Activated naive CD8-positive, alpha-beta T cell treated with anti-CD3 and anti-CD28 coated beads for 36 hours (primary cell): ENCODE results near the gene MAGED2. TPM values are rescaled to one million over a fixed set of nuclear protein-coding genes. Genes with fewer than 3 reads are reported as not detected.
A peak's percentile ranks its signal among the peaks of the same experiment; 100 is the strongest.
"Not testable (repeated sequence)": the region's sequence is repeated elsewhere in the genome, so short reads cannot be mapped to it uniquely, and the experiment has no call there.

ENCODE experiments used
- DNase-seq: peaks from one replicate; pipeline ENCODE4 v3.0.0; 2021
- H3K27ac Mint-ChIP-seq: one replicate; pipeline ENCODE4 v1.8.0; 2022; ENCODE audit warnings: mild to moderate bottlenecking, moderate library complexity, mixed read lengths
- H3K27me3 Mint-ChIP-seq: one replicate; pipeline ENCODE4 v1.8.0; 2022; ENCODE audit warnings: mild to moderate bottlenecking, mixed read lengths
- H3K36me3 Mint-ChIP-seq: one replicate; pipeline ENCODE4 v1.8.0; 2021; ENCODE audit warnings: mild to moderate bottlenecking, mixed read lengths
- H3K4me1 Mint-ChIP-seq: one replicate; pipeline ENCODE4 v1.8.0; 2021; ENCODE audit warnings: mixed read lengths
- H3K4me3 Mint-ChIP-seq: one replicate; pipeline ENCODE4 v1.8.0; 2022; ENCODE audit warnings: mild to moderate bottlenecking, moderate library complexity, mixed read lengths
- H3K9me3 Mint-ChIP-seq: one replicate; pipeline ENCODE4 v1.8.0; 2022; ENCODE audit warnings: mixed read lengths
- total RNA-seq, 2 experiments: library from RNA; stranded (reverse); gene quantifications; one replicate each; pipeline ENCODE4 v1.2.3, GENCODE V29; 2021

MAGED2 gene, protein sequence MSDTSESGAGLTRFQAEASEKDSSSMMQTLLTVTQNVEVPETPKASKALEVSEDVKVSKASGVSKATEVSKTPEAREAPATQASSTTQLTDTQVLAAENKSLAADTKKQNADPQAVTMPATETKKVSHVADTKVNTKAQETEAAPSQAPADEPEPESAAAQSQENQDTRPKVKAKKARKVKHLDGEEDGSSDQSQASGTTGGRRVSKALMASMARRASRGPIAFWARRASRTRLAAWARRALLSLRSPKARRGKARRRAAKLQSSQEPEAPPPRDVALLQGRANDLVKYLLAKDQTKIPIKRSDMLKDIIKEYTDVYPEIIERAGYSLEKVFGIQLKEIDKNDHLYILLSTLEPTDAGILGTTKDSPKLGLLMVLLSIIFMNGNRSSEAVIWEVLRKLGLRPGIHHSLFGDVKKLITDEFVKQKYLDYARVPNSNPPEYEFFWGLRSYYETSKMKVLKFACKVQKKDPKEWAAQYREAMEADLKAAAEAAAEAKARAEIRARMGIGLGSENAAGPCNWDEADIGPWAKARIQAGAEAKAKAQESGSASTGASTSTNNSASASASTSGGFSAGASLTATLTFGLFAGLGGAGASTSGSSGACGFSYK
- 10 to 100 TPM; 29.9 to 32.9 TPM for total RNA-seq

DNA sequence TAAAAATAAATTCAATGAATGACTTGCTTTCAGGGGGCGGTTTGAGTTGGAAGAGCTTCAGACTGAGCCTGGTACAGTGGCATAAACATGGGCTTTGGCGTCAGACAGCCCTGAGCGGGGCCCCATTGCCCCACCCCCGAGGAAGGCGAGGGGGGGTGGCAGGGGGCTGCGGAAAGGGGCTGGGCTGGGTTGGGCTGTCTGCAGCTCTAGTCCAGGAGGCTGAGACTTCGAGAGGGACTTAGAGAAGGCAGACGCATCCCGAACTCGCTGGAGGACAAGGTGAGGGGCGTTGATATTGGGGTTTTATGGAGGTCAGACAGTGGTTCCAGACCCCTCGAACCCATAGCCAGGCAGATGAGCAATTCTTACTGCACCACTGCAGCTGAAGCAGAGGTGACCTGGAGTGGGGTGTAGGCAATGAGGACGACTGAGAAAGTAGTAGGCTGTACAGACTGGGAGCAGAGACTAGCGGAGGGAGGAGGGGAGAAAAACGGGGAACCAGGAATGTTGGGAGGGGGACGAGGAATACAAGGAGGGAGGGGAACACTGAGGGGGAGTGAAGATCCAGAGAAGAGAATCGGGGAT is at the start of gene MAGED2:
Gene MAGED2 (plus strand): TSS at position 222 of the 585 bp plus-strand sequence. CDS start 1,587 bp downstream, outside the sequence.
- H3K27ac Mint-ChIP-seq = peak within 1 kb of the TSS; percentile 94
- H3K9me3 Mint-ChIP-seq = no peaks in the 10 kb centered on the region
- peak within 1 kb of the TSS; percentile 92 for H3K4me3 Mint-ChIP-seq
- DNase-seq = peak; percentile 21
- H3K4me1 Mint-ChIP-seq = peaks cover 2% of the 10 kb centered on the region
- H3K36me3 Mint-ChIP-seq = peaks cover 4% of the 10 kb centered on the region
- H3K27me3 Mint-ChIP-seq = no peaks in the 10 kb centered on the region

DNA sequence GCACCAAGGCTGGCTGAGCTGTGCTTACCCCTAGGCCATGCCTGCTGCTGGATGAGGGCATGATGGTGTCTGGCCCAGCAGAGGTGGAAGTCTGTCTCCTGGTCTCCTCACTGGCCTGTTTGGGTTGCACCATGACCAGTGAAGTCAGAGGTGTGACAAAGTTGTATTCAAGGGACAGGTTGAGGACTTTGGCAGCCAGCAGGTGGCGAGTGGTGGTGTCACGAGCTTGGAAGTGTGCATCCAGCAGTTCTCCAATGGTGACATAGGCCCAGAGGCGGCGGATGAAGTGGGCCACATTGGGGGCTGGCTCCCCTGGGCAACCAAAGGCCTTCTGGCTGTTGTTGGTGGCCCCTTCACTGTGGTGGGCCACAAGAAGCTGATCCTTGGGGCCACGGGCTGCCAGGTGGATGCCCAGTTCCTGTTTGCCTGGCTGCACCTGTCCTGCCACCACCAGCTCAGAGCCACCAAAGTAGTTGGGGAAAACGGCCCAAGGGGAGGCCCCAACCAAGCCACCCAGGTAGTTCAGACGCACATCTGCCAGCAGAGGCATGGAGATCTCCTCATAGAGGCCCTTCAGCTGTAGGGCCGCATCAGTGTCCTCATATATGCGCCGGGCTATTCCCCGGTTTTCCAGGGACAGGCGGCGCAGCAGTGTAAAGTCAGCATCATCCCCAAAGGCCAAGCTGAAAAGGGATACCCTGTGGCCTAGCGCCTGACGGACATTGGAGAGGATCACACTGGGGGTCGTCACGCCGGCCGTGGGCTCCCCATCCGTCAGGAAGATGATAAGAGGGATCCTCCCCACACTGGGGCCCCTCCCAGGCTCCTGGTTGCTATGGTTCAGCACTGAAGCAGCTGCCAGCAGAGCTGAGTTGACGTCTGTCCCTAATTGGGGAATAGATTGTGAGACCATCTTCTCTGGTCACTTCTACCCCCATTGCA is 49.2 kb upstream of the MAGED2 start:
- peaks cover 2% of the 10 kb centered on the region for H3K9me3 Mint-ChIP-seq
- no peak for DNase-seq
- no peak overlapping the region for H3K27ac Mint-ChIP-seq
- H3K4me1 Mint-ChIP-seq = no peaks in the 10 kb centered on the region
- no peaks in the 10 kb centered on the region for H3K27me3 Mint-ChIP-seq
- H3K36me3 Mint-ChIP-seq = no peaks in the 10 kb centered on the region
- H3K4me3 Mint-ChIP-seq = no peak overlapping the region

DNA sequence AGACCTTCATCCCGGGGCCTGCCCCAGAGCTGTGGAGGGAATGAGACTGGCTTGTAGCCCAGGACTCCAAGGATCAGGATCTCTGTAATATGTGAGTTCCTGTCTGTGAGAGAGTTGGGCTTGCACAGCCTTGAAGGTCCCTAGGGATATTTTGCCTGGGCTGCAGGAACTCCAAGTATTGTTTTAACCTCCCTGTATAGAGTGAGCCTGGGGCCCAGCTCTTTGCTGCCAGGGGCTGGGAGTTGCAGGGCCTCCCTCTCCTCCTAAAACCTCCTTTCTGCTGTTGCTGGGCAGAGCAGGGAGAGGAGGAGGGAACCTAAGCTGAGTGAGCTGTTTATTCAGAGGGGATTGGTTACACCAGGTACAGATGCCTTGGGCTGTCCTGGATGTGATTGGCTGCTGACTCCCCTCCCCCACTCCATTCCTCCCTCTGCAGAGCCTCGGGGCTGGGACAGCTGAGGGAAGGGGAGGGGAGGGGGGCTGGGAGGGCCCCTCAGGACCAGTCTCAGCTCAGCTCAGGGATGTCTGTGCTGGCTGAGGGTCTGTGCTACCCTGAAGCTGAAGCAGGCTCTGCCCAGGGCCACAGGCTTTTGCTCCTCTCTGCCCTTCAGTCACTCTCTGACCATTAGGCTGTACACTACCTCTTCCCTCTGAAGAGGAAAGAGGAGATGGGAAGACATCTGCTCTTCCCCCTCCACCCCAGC is 33.0 kb upstream of the MAGED2 start:
- not testable (repeated sequence) for H3K9me3 Mint-ChIP-seq, H3K27ac Mint-ChIP-seq, H3K36me3 Mint-ChIP-seq, H3K4me1 Mint-ChIP-seq, DNase-seq, H3K4me3 Mint-ChIP-seq, H3K27me3 Mint-ChIP-seq

DNA sequence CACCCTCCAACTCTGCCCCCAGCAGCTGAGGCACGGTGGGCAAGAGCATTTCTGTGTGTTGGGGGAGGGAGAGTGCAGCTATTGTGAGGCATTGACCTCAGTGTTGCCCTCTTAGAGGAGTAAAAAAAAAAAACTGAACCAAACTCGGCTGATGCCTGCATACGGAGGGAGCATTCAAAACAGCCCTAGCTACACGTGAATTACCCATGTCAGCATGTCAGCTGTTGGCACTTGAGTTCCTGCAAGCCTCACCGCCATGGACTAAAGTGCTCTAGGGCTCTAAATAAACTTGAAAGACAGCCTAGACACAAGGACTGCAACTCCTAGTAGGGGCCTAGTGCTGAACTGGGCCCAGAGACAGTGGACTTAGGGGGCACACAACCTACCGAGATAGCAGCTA is 31.5 kb upstream of the MAGED2 start:
- H3K36me3 Mint-ChIP-seq = peaks cover 4% of the 10 kb centered on the region
- peaks cover 10% of the 10 kb centered on the region for H3K4me1 Mint-ChIP-seq
- H3K27ac Mint-ChIP-seq = no peak overlapping the region
- H3K9me3 Mint-ChIP-seq = no peaks in the 10 kb centered on the region
- H3K27me3 Mint-ChIP-seq = no peaks in the 10 kb centered on the region
- no peak for DNase-seq
- no peak overlapping the region for H3K4me3 Mint-ChIP-seq

DNA sequence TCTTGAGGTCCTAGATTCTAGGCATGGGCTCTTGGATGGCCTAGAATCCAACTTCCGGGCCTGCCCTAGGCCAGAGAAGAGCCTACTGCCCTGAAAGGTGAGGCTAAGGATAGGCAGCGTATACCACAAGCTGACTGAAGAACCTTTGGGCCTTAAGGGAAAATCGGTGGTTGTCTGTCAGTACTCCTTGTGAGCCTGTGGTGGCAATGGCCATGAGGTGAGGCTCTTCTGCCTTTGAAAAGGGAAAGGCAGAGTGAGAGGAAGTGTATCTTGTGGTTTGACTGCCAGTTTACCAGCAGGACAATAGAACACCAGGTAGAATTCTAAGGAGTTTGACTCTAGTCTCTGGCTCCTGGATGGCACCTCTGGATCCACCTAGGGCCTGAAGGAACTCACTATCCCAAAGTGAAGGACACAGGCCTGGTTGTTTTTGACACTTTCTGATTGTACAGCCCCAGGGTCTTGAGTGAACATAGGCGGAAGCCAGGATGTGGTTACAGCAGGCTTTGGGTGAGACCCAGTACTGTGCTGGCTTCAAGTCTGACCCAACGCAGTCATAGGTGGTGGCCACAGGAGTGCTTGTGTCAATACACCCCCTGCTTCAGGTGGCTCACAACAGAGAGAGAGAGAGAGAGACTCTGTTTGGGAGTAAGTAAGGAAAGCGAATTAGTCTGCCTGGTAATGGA is 30.4 kb upstream of the MAGED2 start:
- no peaks in the 10 kb centered on the region for H3K27me3 Mint-ChIP-seq
- DNase-seq = no peak
- H3K4me1 Mint-ChIP-seq = peaks cover 10% of the 10 kb centered on the region
- no peak overlapping the region for H3K27ac Mint-ChIP-seq
- H3K36me3 Mint-ChIP-seq = peaks cover 2% of the 10 kb centered on the region
- H3K9me3 Mint-ChIP-seq = no peaks in the 10 kb centered on the region
- H3K4me3 Mint-ChIP-seq = no peak overlapping the region

DNA sequence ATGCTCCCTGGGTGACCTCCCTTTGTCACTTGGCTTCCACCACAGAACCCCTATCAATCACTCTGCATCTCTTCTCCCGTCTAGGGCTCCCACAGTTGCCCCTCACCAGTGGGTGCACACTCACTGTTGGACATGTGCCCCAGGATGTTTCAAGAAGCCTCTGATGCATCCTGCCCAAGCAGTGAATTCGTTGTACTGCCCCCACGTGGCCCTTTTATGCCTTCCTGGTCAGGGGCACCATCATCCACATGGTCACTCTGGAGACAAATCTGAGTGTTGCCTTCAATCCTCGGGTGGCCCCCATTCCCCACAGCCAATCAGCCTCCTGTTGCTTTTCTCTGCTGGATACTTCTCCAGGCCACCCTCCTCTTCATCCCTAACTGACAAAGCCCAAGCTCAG is 21.6 kb upstream of the MAGED2 start:
- H3K27ac Mint-ChIP-seq = no peak overlapping the region
- no peaks in the 10 kb centered on the region for H3K27me3 Mint-ChIP-seq
- no peak for DNase-seq

DNA sequence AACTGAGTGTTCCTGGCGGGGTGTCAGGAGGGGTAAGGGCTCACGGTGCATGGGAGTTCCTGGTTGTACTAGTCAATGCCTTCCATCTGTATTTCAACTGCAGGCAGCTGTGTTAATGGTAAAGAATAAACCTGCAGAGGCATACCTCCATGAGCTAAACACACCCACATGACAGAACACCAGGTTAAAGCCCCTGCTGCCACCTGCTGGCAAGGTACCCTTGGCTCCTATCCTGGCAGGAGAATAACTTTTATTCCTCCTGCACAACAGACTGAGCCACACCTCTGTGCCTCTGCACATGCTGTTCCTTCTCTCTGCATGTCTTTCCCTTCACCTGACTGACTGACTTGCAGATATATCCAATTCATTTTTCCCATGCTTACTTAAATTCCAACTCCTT is 20.6 kb upstream of the MAGED2 start:
- no peaks in the 10 kb centered on the region for H3K27me3 Mint-ChIP-seq
- no peaks in the 10 kb centered on the region for H3K9me3 Mint-ChIP-seq
- H3K4me3 Mint-ChIP-seq = no peak overlapping the region
- H3K4me1 Mint-ChIP-seq = no peaks in the 10 kb centered on the region
- no peak overlapping the region for H3K27ac Mint-ChIP-seq
- peak; percentile 9 for DNase-seq
- H3K36me3 Mint-ChIP-seq = no peaks in the 10 kb centered on the region

More for the DNA sequence above, 21.6 kb upstream of the MAGED2 start:
- Mint-ChIP-seq H3K9me3 (no peaks in the 10 kb centered on the region), H3K4me3 (no peak overlapping the region), H3K4me1 (no peaks in the 10 kb centered on the region), H3K36me3 (no peaks in the 10 kb centered on the region)

DNA sequence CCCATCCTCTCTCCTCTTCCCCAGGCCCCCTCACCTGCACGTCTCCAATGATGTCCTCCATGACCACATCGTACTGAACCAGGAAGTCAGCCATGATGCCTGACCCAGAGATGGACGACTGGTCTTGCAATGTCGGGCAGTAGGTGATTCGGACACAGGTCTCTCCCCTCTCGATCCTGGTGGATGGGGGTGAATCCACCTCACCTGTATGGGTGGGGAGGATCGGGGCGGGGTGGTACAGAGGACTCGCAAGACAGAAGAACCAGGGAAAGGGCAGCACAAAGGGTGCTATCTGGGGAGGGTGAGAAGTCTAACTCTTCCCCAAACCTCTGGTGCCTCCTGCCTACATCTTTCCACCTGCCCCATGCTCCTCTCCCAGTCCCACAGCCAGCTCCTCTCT is 19.1 kb upstream of the MAGED2 start:
- no peaks in the 10 kb centered on the region for H3K9me3 Mint-ChIP-seq
- H3K4me3 Mint-ChIP-seq = no peak overlapping the region

DNA sequence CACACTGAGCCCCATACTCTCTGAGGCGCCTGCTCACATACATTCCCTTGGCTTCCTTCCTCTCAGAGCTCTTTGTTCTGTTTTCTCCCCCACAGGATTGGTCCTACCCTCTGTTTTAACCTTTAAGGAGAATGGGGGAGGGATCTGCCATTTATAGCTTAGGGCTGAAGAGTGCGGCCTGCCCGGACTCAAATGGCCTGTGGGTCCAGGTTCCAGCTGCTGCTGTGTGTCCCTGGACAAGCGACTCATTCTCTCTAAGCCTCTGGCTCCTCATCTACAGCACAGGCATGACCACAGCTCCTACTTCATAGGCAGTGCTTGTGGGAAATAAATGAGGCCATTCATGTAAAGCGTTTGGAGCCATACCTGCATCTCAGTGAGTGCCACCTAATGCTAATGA is 18.1 kb upstream of the MAGED2 start:
- DNase-seq, H3K9me3 Mint-ChIP-seq, H3K27me3 Mint-ChIP-seq, H3K36me3 Mint-ChIP-seq, H3K27ac Mint-ChIP-seq, H3K4me1 Mint-ChIP-seq, H3K4me3 Mint-ChIP-seq: not testable (repeated sequence)

More for the DNA sequence above, 19.1 kb upstream of the MAGED2 start:
- no peaks in the 10 kb centered on the region for H3K4me1 Mint-ChIP-seq
- no peaks in the 10 kb centered on the region for H3K27me3 Mint-ChIP-seq
- no peak overlapping the region for H3K27ac Mint-ChIP-seq
- H3K36me3 Mint-ChIP-seq = no peaks in the 10 kb centered on the region
- DNase-seq = no peak

DNA sequence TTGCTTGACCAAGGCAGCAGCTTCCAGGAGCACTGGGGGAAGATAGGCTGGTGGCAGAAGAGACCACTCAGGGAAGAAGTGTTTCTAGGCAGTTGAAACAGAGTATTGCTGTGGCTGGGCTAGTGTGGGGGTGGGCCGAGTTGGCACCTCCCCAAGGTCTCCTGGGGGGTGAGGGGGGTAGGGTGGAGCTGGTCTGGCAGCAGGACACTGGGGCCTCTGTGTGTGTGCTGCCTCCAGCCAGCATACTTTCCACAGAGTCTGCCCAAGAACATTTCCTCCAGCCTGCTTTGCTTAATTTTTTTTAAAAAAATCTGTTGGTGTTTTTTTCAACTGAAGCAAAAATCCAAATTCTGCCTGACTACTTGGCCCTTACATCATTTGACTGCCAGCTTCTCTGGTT is 13.5 kb upstream of the MAGED2 start:
- Mint-ChIP-seq H3K4me1 (no peaks in the 10 kb centered on the region), H3K4me3 (no peak overlapping the region), H3K27me3 (no peaks in the 10 kb centered on the region), H3K9me3 (no peaks in the 10 kb centered on the region), H3K36me3 (no peaks in the 10 kb centered on the region), H3K27ac (no peak overlapping the region)
- DNase-seq = no peak

DNA sequence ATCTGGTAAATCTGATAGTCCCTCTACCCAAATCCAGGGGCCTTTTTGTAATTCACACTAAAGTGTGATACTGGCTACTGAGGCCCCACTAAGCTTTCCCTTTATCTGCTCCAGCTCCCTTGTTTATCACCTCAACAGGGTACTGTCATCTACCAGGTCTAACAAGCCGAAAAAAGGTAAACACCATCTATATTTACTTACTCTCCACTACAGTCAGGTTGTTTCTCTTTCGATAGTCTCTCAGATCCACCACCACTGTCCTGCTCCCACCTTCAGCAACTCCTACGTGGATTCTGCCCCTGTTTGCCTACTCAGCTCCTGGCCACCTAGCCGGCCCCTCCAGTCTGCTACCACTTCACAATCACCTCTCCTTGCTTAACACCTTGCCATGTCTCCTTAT is 12.8 kb upstream of the MAGED2 start:
- H3K9me3 Mint-ChIP-seq = no peaks in the 10 kb centered on the region
- H3K27me3 Mint-ChIP-seq = no peaks in the 10 kb centered on the region
- no peak overlapping the region for H3K27ac Mint-ChIP-seq
- H3K4me3 Mint-ChIP-seq = no peak overlapping the region
- no peaks in the 10 kb centered on the region for H3K36me3 Mint-ChIP-seq
- DNase-seq = no peak
- no peaks in the 10 kb centered on the region for H3K4me1 Mint-ChIP-seq

DNA sequence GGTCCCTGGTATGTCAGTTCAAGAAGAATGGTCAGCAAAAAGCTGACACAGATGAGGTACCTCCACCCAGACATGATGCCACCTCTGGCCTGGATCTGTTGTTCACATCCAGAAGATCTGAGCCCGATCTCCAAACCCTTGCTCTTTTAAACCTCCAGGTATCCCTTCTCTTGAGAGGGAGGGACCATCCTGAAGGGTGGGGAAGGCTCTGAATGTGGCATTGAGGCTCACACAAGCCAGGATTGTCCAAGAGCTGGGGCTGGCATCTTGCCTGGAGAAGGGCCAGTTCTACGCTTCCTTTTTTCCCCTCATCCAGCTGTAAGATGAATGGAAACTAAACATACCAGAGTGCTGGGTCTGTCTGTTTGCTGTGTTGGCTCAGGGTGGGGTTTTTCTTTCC is 9.4 kb upstream of the MAGED2 start, which contains the start of gene ITIH6:
Gene ITIH6 (minus strand): TSS at position 119 of the 400 bp plus-strand sequence. CDS start 45 bp downstream, at position 74.
- no peak for DNase-seq
- no peaks in the 10 kb centered on the region for H3K4me1 Mint-ChIP-seq

DNA sequence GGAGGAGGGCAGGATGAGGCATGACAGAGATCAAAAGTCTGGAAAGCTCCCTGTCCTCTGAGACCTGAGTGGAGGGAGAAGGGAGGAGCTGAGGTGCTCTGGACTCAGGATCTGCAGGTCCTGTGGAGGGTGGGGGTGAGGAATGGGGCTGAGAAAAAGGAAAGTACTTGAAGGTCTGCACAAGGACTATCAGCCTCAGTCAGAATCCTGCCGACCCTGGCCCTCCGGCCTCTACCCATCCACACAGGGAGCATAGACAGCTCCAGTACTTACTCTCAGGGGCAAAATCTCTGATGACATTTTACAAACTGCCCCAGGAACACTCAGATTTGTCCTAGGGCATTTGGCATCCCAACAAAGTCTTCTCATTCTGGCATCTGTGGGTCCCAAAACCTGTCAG is 8.5 kb upstream of the MAGED2 start:
- Mint-ChIP-seq H3K9me3 (no peaks in the 10 kb centered on the region), H3K27ac (no peak overlapping the region), H3K36me3 (no peaks in the 10 kb centered on the region), H3K4me1 (no peaks in the 10 kb centered on the region), H3K27me3 (no peaks in the 10 kb centered on the region), H3K4me3 (no peak overlapping the region)
- DNase-seq = no peak

More for the DNA sequence above, 9.4 kb upstream of the MAGED2 start, which contains the start of gene ITIH6:
- Mint-ChIP-seq H3K27ac (no peak within 1 kb of the TSS), H3K4me3 (no peak within 1 kb of the TSS), H3K36me3 (no peaks in the 10 kb centered on the region), H3K9me3 (no peaks in the 10 kb centered on the region), H3K27me3 (no peaks in the 10 kb centered on the region)
